SK-N-SH treated with all-trans-retinoic acid at 6 μM for 48 hours (cell line): ENCODE data around the gene HLA-DPB1.

Experiments used
- ATAC-seq: fragments of 200-7000 bp; cut with Tn5 transposase; 3 replicates; pipeline ENCODE4 v1.9.1; 2020; ENCODE audit warnings: mild to moderate bottlenecking, moderate library complexity
- ARNTL ChIP-seq: fragments of 450-650 bp; formaldehyde crosslinking; IDR thresholded peaks from 2 replicates; pipeline ENCODE4 v1.5.0; 2020; ENCODE audit warnings: low read depth, mild to moderate bottlenecking, moderate library complexity, borderline replicate concordance
- BACH2 ChIP-seq: fragments of 250-450 bp; sonication (Bioruptor Pico); IDR thresholded peaks from 2 replicates; pipeline ENCODE4 v1.9.0; 2021; ENCODE audit warnings: mild to moderate bottlenecking, borderline replicate concordance
- CSDC2 ChIP-seq: fragments of 250-450 bp; sonication (Bioruptor Pico); IDR thresholded peaks from 2 replicates; pipeline ENCODE4 v1.5.0; 2020; ENCODE audit warnings: mild to moderate bottlenecking, moderate library complexity
- ESRRG ChIP-seq: fragments of 250-450 bp; sonication (Bioruptor Pico); IDR thresholded peaks from 2 replicates; pipeline ENCODE4 v1.6.1; 2021; ENCODE audit warnings: mild to moderate bottlenecking
- GLIS3 ChIP-seq: fragments of 250-450 bp; sonication (Bioruptor Pico); IDR thresholded peaks from 2 replicates; pipeline ENCODE4 v1.5.0; 2020; ENCODE audit warnings: mild to moderate bottlenecking, moderate library complexity
- ISL1 ChIP-seq: fragments of 250-450 bp; sonication (Bioruptor Pico); IDR thresholded peaks from 2 replicates; pipeline ENCODE4 v2.1.2; 2022; ENCODE audit warnings: mild to moderate bottlenecking, moderate library complexity
- OSR1 ChIP-seq: fragments of 250-450 bp; sonication (Bioruptor Pico); IDR thresholded peaks from 2 replicates; pipeline ENCODE4 v1.8.0; 2022; ENCODE audit warnings: moderate library complexity, mild to moderate bottlenecking, inconsistent platforms
- PPARA ChIP-seq: fragments of 250-450 bp; sonication (Bioruptor Pico); IDR thresholded peaks from 2 replicates; pipeline ENCODE4 v1.5.0; 2020; ENCODE audit warnings: mild to moderate bottlenecking, borderline replicate concordance
- RARB ChIP-seq: fragments of 250-450 bp; sonication (Bioruptor Pico); IDR thresholded peaks from 2 replicates; pipeline ENCODE4 v1.8.0; 2021; ENCODE audit warnings: mild to moderate bottlenecking, moderate library complexity
- SNAI2 ChIP-seq: fragments of 250-450 bp; sonication (Bioruptor Pico); IDR thresholded peaks from 2 replicates; pipeline ENCODE4 v1.5.0; 2020; ENCODE audit warnings: mild to moderate bottlenecking, moderate library complexity
- TCF4 ChIP-seq: fragments of 250-450 bp; sonication (Bioruptor Pico); IDR thresholded peaks from 2 replicates; pipeline ENCODE4 v1.8.0; 2021; ENCODE audit warnings: mild to moderate bottlenecking, moderate library complexity, borderline replicate concordance
- TOX ChIP-seq: fragments of 250-450 bp; sonication (Bioruptor Pico); IDR thresholded peaks from 2 replicates; pipeline ENCODE4 v1.8.0; 2021; ENCODE audit warnings: mild to moderate bottlenecking, moderate library complexity, borderline replicate concordance
- ZC3H10 ChIP-seq: fragments of 250-450 bp; sonication (Bioruptor Pico); IDR thresholded peaks from 2 replicates; pipeline ENCODE4 v1.5.1; 2021; ENCODE audit warnings: mild to moderate bottlenecking, moderate library complexity
- ZFP3 ChIP-seq: fragments of 250-450 bp; sonication (Bioruptor Pico); IDR thresholded peaks from 2 replicates; pipeline ENCODE4 v1.5.0; 2020; ENCODE audit warnings: mild to moderate bottlenecking, moderate library complexity
- ZFP30 ChIP-seq: fragments of 450-650 bp; formaldehyde crosslinking; IDR thresholded peaks from 2 replicates; pipeline ENCODE4 v1.5.0; 2022; ENCODE audit warnings: mild to moderate bottlenecking, moderate library complexity
- ZNF565 ChIP-seq: fragments of 450-650 bp; formaldehyde crosslinking; conservative IDR thresholded peaks from 2 replicates; pipeline ENCODE4 v1.5.0; 2020; ENCODE audit warnings: low read depth, mild to moderate bottlenecking, moderate library complexity
- ZNF8 ChIP-seq: fragments of 450-650 bp; formaldehyde crosslinking; IDR thresholded peaks from 2 replicates; pipeline ENCODE4 v1.5.0; 2020; ENCODE audit warnings: mild to moderate bottlenecking, moderate library complexity
- TF ChIP-seq, protein P1 (sequence below): fragments of 250-450 bp; sonication (Bioruptor Pico); IDR thresholded peaks from 2 replicates; pipeline ENCODE4 v1.8.0; 2021; ENCODE audit warnings: low read depth, mild to moderate bottlenecking, moderate library complexity, borderline replicate concordance
- TF ChIP-seq, protein P2 (sequence below): fragments of 250-450 bp; sonication (Bioruptor Pico); IDR thresholded peaks from 2 replicates; pipeline ENCODE4 v1.5.0; 2020; ENCODE audit warnings: mild to moderate bottlenecking, moderate library complexity
- TF ChIP-seq, protein P3 (sequence below): fragments of 250-450 bp; sonication (Bioruptor Pico); IDR thresholded peaks from 2 replicates; pipeline ENCODE4 v1.8.0; 2020; ENCODE audit warnings: mild to moderate bottlenecking, moderate library complexity, borderline replicate concordance
- TF ChIP-seq, protein P4 (sequence below): fragments of 250-450 bp; sonication (Bioruptor Pico); IDR thresholded peaks from 2 replicates; pipeline ENCODE4 v1.5.1; 2020; ENCODE audit warnings: low read depth, mild to moderate bottlenecking, moderate library complexity

Gene HLA-DPB1

DNA sequence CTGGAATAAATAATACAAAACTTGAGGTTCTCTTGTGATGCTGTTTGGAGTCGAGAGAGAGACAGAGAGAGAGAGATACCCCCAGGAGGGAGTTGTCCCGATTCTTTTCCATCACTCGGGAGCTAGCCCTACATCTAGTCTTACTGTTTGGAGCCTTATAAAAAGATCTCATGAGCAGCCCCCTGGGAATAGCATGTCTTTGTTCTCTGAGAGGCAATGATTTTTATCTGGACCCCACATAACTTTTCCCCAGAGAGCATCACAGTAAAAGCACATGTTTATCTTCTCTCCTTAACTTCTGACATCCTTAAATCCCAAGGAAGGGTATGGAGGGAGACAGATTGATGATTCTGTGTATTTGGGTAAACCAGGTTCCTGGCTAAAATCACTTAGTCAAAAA lies 45.5 kb upstream of the HLA-DPB1 start:
- no peak for TF ChIP-seq ZNF565 (CRISPR knock-in tag)
- TF ChIP-seq RARB (CRISPR knock-in tag), result no peak
- TF ChIP-seq, protein P1, sequence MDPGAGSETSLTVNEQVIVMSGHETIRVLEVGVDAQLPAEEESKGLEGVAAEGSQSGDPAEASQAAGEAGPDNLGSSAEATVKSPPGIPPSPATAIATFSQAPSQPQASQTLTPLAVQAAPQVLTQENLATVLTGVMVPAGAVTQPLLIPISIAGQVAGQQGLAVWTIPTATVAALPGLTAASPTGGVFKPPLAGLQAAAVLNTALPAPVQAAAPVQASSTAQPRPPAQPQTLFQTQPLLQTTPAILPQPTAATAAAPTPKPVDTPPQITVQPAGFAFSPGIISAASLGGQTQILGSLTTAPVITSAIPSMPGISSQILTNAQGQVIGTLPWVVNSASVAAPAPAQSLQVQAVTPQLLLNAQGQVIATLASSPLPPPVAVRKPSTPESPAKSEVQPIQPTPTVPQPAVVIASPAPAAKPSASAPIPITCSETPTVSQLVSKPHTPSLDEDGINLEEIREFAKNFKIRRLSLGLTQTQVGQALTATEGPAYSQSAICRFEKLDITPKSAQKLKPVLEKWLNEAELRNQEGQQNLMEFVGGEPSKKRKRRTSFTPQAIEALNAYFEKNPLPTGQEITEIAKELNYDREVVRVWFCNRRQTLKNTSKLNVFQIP (CRISPR knock-in tag), result no peak
- no peak for TF ChIP-seq ZNF8 (CRISPR knock-in tag)
- TF ChIP-seq SNAI2 (CRISPR knock-in tag), result no peak
- no peak for TF ChIP-seq ZFP3 (CRISPR knock-in tag)
- TF ChIP-seq ARNTL, result no peak
- no peak for TF ChIP-seq CSDC2 (CRISPR knock-in tag)
- TF ChIP-seq TCF4 (CRISPR knock-in tag), result no peak
- no peak for TF ChIP-seq ISL1 (CRISPR knock-in tag)
- no peak for TF ChIP-seq ZC3H10 (CRISPR knock-in tag)
- TF ChIP-seq, all 23 proteins: peak for 0
- no peak for ATAC-seq

DNA sequence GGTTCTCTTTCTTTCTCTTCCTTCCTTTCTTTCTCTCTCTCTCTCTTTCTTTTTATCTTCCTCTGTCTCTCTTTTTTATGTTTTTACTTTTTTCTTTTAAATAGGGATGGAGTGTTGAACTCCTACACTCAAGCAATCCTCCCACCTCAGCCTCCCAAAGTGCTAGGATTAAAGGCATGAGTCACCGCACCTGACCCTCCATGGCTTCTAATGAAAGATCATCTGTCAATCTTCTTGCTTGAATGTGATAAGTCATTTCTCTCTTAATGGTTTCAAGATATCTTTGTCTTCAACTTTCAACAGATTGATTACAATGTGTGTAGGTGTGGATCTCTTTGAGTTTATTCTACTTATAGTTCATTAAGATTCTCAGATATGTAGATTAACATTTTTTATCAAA lies 41.2 kb upstream of the HLA-DPB1 start:
- no peak for TF ChIP-seq ESRRG (CRISPR knock-in tag)
- no peak for TF ChIP-seq TOX (CRISPR knock-in tag)
- TF ChIP-seq, protein P2, sequence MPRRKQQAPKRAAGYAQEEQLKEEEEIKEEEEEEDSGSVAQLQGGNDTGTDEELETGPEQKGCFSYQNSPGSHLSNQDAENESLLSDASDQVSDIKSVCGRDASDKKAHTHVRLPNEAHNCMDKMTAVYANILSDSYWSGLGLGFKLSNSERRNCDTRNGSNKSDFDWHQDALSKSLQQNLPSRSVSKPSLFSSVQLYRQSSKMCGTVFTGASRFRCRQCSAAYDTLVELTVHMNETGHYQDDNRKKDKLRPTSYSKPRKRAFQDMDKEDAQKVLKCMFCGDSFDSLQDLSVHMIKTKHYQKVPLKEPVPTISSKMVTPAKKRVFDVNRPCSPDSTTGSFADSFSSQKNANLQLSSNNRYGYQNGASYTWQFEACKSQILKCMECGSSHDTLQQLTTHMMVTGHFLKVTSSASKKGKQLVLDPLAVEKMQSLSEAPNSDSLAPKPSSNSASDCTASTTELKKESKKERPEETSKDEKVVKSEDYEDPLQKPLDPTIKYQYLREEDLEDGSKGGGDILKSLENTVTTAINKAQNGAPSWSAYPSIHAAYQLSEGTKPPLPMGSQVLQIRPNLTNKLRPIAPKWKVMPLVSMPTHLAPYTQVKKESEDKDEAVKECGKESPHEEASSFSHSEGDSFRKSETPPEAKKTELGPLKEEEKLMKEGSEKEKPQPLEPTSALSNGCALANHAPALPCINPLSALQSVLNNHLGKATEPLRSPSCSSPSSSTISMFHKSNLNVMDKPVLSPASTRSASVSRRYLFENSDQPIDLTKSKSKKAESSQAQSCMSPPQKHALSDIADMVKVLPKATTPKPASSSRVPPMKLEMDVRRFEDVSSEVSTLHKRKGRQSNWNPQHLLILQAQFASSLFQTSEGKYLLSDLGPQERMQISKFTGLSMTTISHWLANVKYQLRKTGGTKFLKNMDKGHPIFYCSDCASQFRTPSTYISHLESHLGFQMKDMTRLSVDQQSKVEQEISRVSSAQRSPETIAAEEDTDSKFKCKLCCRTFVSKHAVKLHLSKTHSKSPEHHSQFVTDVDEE (CRISPR knock-in tag), result no peak
- TF ChIP-seq ARNTL, result no peak
- no peak for TF ChIP-seq OSR1 (CRISPR knock-in tag)
- TF ChIP-seq ZFP30 (CRISPR knock-in tag), result no peak
- ATAC-seq, result no peak

DNA sequence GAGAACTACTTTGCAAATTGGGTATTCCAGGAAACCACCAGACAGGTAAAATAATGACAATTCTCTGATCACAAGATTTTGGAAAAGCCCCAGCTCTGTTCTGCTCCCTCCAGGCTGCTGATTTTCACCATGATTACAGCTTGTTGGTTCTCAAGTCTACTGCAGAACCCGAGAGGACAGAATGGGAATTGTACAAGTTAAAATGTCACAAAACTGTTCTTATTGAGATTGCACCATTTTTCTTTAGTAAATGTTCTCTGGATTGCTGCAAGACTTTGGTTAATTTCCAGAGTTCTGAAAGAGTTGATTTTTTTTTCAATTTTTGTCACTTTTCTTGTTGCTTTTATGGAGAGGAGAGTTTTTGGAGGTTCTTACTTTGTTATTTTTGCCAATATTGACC lies 39.3 kb upstream of the HLA-DPB1 start:
- no peak for ATAC-seq
- TF ChIP-seq SNAI2 (CRISPR knock-in tag), result no peak
- no peak for TF ChIP-seq ARNTL
- TF ChIP-seq BACH2, result no peak
- TF ChIP-seq ZFP30 (CRISPR knock-in tag), result no peak
- TF ChIP-seq ESRRG (CRISPR knock-in tag), result no peak
- TF ChIP-seq ISL1 (CRISPR knock-in tag), result no peak
- TF ChIP-seq, protein P3, sequence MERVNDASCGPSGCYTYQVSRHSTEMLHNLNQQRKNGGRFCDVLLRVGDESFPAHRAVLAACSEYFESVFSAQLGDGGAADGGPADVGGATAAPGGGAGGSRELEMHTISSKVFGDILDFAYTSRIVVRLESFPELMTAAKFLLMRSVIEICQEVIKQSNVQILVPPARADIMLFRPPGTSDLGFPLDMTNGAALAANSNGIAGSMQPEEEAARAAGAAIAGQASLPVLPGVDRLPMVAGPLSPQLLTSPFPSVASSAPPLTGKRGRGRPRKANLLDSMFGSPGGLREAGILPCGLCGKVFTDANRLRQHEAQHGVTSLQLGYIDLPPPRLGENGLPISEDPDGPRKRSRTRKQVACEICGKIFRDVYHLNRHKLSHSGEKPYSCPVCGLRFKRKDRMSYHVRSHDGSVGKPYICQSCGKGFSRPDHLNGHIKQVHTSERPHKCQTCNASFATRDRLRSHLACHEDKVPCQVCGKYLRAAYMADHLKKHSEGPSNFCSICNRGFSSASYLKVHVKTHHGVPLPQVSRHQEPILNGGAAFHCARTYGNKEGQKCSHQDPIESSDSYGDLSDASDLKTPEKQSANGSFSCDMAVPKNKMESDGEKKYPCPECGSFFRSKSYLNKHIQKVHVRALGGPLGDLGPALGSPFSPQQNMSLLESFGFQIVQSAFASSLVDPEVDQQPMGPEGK (CRISPR knock-in tag), result no peak
- TF ChIP-seq, protein P2 (CRISPR knock-in tag), result no peak
- no peak for TF ChIP-seq PPARA (CRISPR knock-in tag)
- TF ChIP-seq ZC3H10 (CRISPR knock-in tag), result no peak
- TF ChIP-seq OSR1 (CRISPR knock-in tag), result no peak
- TF ChIP-seq, protein P4, sequence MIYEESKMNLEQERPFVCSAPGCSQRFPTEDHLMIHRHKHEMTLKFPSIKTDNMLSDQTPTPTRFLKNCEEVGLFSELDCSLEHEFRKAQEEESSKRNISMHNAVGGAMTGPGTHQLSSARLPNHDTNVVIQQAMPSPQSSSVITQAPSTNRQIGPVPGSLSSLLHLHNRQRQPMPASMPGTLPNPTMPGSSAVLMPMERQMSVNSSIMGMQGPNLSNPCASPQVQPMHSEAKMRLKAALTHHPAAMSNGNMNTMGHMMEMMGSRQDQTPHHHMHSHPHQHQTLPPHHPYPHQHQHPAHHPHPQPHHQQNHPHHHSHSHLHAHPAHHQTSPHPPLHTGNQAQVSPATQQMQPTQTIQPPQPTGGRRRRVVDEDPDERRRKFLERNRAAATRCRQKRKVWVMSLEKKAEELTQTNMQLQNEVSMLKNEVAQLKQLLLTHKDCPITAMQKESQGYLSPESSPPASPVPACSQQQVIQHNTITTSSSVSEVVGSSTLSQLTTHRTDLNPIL (CRISPR knock-in tag), result no peak
- TF ChIP-seq GLIS3 (CRISPR knock-in tag), result no peak
- no peak for TF ChIP-seq TCF4 (CRISPR knock-in tag)
- TF ChIP-seq, protein P1 (CRISPR knock-in tag), result no peak
- TF ChIP-seq, all 23 proteins: peak for 0
